HG03354 (cell line): ENCODE results near the gene PEX13.
"Not testable (repeated sequence)": the region's sequence is repeated elsewhere in the genome, so short reads cannot be mapped to it uniquely, and the experiment has no call there.

ENCODE experiments used
- ATAC-seq: cut with Tn5 transposase; IDR thresholded peaks from one replicate; pipeline ENCODE4 v1.9.1; 2021; ENCODE audit warnings: mild to moderate bottlenecking; ENCODE audit not compliant: unreplicated experiment, poor library complexity, severe bottlenecking

Gene PEX13, protein sequence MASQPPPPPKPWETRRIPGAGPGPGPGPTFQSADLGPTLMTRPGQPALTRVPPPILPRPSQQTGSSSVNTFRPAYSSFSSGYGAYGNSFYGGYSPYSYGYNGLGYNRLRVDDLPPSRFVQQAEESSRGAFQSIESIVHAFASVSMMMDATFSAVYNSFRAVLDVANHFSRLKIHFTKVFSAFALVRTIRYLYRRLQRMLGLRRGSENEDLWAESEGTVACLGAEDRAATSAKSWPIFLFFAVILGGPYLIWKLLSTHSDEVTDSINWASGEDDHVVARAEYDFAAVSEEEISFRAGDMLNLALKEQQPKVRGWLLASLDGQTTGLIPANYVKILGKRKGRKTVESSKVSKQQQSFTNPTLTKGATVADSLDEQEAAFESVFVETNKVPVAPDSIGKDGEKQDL

DNA sequence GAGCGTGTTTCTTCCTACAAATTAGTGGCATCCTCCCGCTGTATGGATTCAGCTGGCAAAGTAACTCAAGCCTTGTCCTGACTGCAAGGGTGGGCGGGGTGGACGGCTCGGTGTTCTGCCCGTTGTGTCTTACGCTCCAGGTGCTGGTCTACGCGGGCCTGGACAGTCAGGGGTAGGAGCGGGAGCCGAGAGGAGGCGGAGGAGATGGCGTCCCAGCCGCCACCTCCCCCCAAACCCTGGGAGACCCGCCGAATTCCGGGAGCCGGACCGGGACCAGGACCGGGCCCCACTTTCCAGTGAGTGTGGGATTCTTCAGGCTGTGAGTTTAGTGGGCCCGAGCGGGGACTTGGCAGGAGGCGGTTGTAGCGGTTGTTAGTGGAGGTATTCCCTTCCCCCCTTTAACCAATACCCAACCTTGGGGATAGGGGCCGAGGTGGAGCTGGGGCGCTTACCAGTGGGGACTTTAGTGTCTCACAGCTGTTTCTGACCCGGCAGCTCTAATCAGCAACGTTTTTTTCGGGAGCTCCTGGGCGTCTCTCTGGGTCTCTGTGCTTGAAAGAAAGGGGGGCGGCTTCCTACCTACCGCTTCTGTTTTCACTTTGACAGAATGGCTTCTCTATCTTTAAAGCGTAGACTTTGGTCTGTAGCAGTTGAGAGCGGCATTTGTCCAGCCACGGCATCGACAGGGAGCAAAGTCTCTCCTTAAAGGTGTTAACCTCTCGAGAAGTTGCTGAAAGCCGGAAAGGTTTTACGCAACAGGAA, at the start of gene PEX13, which contains the start of gene PUS10:
PEX13 (plus strand) TSS at position 165 of the 762 bp plus-strand sequence; CDS start at position 205, 40 bp downstream.
PUS10 (minus strand) TSS at position 700 of the 762 bp plus-strand sequence. CDS start 6,365 bp downstream, outside the sequence.
- ATAC-seq: peak; percentile 87

GRCh38 chr2:60972889-60973656, 44.4 kb upstream of the PEX13 start:
- no peak for ATAC-seq

DNA sequence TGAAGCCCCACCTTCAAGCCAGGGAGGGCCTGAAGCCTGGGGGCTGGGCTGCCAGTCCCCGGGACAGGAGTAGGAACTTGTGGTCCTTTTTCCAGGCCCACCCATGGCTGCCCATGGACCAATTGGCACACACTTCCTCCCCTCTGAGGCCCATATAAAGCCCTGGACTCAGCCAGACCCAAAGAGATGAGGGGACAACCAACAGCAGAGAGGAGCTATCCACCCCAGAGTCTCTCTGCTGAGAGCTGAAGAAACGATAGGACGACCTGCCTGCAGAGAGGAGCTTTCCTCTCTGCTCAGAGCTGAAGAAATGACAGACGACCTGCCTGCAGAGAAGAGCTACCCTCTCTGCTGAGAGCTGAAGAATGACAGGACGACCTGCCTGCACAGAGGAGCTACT, 43.8 kb upstream of the PEX13 start:
- no peak for ATAC-seq

- no peak for ATAC-seq
These were observed 42.9 kb upstream of the PEX13 start for GRCh38 chr2:60974652-60975051.

DNA sequence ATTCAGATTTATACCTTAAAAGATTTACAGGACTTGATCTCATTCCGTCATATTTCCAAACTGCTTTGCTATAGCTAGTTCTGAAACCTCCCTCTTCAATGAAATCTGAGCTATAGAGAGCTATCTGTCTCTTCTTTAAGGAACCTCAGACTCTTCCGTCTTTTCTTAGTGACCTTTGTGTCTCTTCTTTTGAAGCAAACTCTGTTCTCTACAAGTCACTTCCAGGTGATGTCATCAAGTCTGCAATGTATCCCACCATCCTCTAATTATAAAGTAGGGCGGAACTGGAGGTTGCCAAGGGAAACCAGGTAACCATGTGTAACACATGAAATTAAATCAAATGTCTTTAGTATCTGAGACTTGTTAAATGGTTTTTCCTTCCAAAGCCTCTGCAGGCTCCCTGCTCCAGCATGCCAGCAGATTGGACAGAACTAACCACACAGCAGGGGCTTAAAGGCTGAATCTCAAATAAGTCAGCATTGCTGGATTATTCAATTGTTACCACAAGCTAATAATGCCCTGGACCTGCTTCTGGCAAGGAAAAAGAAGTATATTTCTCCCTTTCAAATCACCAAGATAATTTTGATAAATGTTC, 41.2 kb upstream of the PEX13 start:
- ATAC-seq: no peak

- ATAC-seq: peak; percentile 53
These were observed 40.5 kb upstream of the PEX13 start for GRCh38 chr2:60976875-60977561.

DNA sequence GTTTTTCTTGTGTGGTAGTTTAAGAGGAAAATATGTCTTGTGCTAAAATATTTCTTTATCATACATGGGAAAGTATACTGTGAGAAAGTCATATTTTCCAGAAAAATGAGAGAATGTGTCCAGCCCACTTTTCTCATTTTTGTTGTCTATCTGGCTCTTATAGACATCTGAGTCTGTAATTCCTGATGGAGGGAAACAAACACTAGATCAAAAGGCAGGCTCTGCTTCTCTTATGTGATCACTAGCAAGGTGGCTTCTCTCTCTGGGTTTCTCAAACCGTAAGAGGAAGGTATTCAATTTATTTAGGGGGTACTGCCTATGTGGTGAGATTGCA, 40.0 kb upstream of the PEX13 start:
- ATAC-seq: no peak

GRCh38 chr2:60979231-60979630, 38.3 kb upstream of the PEX13 start:
- ATAC-seq: no peak

- no peak for ATAC-seq
These were observed 37.3 kb upstream of the PEX13 start for GRCh38 chr2:60980071-60980815.

- not testable (repeated sequence) for ATAC-seq
These were observed 35.5 kb upstream of the PEX13 start for GRCh38 chr2:60982066-60982465.

DNA sequence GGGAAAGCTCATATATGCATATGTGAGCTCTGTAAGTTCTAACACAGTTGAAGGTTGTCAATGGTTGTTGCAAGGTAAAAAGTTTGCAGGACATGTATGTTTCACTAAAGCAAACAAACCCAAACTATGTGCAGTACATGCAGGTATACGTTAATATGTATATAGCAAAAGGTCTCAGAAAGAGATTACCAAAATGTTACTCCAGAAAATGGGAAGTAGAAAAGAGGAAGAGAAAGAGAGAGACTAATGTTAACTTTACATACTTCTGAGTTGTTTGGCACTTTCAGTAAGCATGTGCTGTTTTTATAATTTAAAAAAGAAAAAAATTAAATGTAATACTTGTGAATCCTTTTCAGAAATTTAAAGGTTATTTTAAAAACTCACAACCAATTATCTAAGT, 32.8 kb upstream of the PEX13 start:
- no peak for ATAC-seq

DNA sequence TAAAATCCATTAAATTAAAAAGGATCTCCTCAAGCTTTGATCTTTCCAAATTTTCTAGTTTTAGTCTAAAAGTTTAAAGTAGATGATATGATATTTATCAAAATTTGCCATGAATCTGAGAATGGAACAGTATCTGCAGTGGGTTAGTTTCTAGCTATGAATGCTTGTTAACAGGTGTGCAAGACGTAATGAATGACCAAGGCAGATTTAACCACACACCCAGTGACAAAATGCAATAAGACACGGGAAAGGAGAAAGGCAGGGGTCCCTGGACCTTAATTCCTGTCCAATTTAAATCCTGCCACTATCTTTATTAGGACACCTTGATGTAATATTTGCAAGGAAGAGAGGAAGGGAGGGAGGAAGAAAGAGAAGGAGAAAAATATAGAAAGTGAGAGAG, 30.5 kb upstream of the PEX13 start:
- ATAC-seq: no peak

DNA sequence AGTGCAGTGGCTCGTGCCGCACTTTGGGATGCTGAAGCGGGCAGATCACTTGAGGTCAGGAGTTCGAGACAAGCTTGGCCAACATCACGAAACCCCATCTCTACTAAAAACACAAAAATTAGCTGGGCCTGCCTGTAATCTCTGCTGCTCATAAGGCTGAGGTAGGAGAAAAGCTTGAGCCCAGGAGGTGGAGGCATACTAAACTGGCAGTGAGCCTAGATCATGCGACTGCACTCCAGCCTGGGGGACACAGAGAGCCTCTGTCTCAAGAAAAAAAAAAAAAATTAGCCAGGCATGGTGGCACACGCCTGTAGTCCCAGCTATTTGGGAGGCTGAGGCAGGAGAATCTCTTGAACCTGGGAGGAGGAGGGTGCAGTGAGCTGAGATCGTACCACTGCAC, 29.9 kb upstream of the PEX13 start:
- ATAC-seq: not testable (repeated sequence)

- no peak for ATAC-seq
These were observed 28.3 kb upstream of the PEX13 start for GRCh38 chr2:60989259-60989658.

DNA sequence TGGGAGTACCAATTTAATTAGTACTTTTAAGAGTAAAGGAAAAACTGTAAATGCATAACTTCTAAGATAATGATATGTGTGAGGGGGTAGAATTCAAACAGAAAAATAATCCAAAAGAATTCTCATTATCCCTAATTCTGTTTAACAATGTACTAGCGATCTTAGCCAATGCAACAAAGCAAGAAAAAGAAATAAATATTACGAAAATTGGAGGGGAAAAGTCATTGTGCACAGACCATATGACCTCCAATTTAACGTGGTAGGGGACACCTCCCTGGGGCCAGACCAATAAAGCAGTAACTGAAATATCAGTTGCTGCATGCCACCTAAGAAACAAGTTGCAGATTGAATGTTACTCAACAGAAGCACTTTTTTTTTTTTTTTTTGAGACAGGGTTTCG, 25.9 kb upstream of the PEX13 start:
- ATAC-seq: no peak

- ATAC-seq: peak; percentile 100
These were observed 24.5 kb upstream of the PEX13 start for GRCh38 chr2:60992985-60993392.

DNA sequence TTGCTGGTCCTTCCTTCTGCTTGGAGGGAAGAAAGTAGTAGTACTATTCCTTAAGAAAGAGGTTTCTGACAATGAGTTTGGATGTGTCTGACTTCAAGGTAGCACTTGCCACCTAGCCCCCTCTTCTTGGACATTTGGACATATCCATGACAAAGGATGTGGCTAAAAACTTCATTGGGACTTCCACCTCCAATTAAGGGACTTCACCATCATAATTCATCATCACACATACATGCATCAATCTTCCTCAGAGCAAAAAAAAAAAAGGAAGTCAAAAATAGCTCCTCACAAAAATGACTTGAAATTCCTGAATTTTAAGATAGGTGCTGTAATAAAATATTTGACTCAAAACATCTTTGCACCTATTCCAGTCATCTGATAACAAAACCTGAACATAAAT, 23.4 kb upstream of the PEX13 start:
- ATAC-seq: no peak

DNA sequence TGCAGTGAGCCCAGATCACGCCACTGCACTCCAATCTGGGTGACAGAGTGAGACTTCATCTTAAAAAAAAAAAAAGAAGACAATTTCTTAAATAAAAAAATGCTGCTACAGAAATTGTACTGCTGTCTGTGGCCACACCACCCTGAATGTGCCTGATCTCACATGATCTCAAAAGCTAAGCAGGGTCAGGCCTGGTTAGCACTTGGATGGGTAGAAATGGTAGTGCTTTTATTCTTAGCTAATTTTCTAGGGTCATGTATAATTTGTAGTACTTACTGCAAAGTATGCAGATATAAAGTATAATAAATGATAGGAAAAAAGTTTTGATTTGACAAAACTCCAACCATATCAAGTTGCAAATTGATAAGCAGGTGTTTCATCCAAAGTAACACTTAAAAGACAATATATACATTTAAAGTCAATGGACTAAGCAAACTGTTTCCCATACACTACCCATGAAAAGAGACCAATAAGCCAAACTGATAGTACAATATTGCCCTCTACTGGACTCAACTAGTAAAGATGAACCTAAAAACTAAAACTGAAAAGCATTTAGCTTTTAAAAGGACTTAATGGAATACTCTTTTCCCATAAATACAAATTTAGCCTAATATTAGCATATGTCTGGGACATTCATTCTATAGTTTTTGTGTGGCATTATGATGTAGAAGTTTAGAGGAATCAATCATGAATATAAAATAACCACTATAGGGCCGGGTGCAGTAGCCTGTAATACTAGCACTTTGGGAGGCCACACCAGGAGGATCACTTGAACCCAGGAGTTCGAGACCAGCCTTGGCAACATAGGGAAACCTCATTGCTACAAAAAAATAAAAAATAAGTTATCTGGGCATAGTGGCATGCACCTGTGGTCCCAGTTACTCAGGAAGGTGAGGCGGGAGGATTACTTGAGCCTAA, 18.6 kb upstream of the PEX13 start:
- no peak for ATAC-seq
